Endodermal cell (in vitro differentiated cells): ENCODE results near the gene EXOC3L2. TPM values are rescaled to one million over a fixed set of nuclear protein-coding genes. Genes with fewer than 3 reads are reported as not detected.

ENCODE experiments used
- DNase-seq: peaks from one replicate; pipeline ENCODE4 v3.0.0-alpha.2; 2017
- H3K27ac ChIP-seq: 2 replicates; pipeline ENCODE4 v1.5.1; 2013; ENCODE audit warnings: mild to moderate bottlenecking, low read depth, low read length, moderate library complexity
- H3K27me3 ChIP-seq: 2 replicates; pipeline ENCODE4 v1.6.1; 2013; ENCODE audit warnings: mild to moderate bottlenecking, low read length, moderate library complexity; ENCODE audit not compliant: insufficient read depth, control insufficient read depth, poor library complexity, severe bottlenecking
- H3K36me3 ChIP-seq: 2 replicates; pipeline ENCODE4 v1.7.0; 2013; ENCODE audit warnings: mild to moderate bottlenecking, low read length, moderate library complexity; ENCODE audit not compliant: control insufficient read depth, insufficient read depth
- H3K4me1 ChIP-seq: one replicate; pipeline ENCODE4 v1.7.0; 2013; ENCODE audit warnings: low read length; ENCODE audit not compliant: control insufficient read depth, insufficient read depth
- H3K4me3 ChIP-seq: 2 replicates; pipeline ENCODE4 v1.5.1; 2013; ENCODE audit warnings: mild to moderate bottlenecking, low read length, moderate library complexity
- H3K9ac ChIP-seq: 2 replicates; pipeline ENCODE4 v1.6.1; 2013; ENCODE audit warnings: mild to moderate bottlenecking, low read length, moderate library complexity; ENCODE audit not compliant: poor library complexity, severe bottlenecking; ENCODE audit errors: extremely low read depth
- H3K9me3 ChIP-seq: 2 replicates; pipeline ENCODE4 v1.6.1; 2013; ENCODE audit warnings: mild to moderate bottlenecking, low read length, moderate library complexity; ENCODE audit not compliant: control insufficient read depth
- H3K27ac Mint-ChIP-seq: 2 replicates; pipeline ENCODE4 v1.8.0; 2020; ENCODE audit warnings: mixed read lengths
- H3K27me3 Mint-ChIP-seq: 2 replicates; pipeline ENCODE4 v1.8.0; 2021; ENCODE audit warnings: mild to moderate bottlenecking, mixed read lengths; ENCODE audit not compliant: insufficient read depth
- H3K36me3 Mint-ChIP-seq: 2 replicates; pipeline ENCODE4 v1.8.0; 2020; ENCODE audit warnings: low read depth, mixed read lengths
- H3K4me1 Mint-ChIP-seq: 2 replicates; pipeline ENCODE4 v1.8.0; 2020; ENCODE audit warnings: mixed read lengths
- H3K4me3 Mint-ChIP-seq: 2 replicates; pipeline ENCODE4 v1.8.0; 2020; ENCODE audit warnings: mild to moderate bottlenecking, moderate library complexity, mixed read lengths
- H3K9me3 Mint-ChIP-seq: 2 replicates; pipeline ENCODE4 v1.8.0; 2020; ENCODE audit warnings: mild to moderate bottlenecking, mixed read lengths
- CTCF ChIP-seq: fragments of 200-600 bp; sonication (generic); conservative IDR thresholded peaks from 2 replicates; pipeline ENCODE4 v1.5.0; 2021; ENCODE audit warnings: antibody characterized with exemption, mild to moderate bottlenecking
- WGBS, 2 experiments: methylation state at CpG; one replicate each; pipeline versions ENCODE4 v1.1.5 to v1.1.7; 2013; ENCODE audit warnings: missing lambda C conversion rate in 2 of 2, mixed read lengths in 1 of 2; ENCODE audit not compliant: insufficient coverage in 1 of 2, insufficient read length in 1 of 2; 5-methylcytosine and 5-hydroxymethylcytosine counted together
- total RNA-seq, 2 donors: library from RNA; stranded (reverse); fragmentation: NEBNext Ultra II Directional in 1 of 2; extraction: Animal tissue kit (Norgen Biotek cat#: 25700) in 1 of 2; gene quantifications; 2 replicates in 1 of 2; 3 replicates in 1 of 2; pipeline ENCODE4 v1.2.1, GENCODE V29; 2021

The EXOC3L2 gene
- total RNA-seq, 2 donors from 2014 or later, result 0.11 TPM; not detected in 1

GRCh38 chr19:45200568-45200967 lies 44.6 kb downstream of the EXOC3L2 start:
- peaks cover 4% of the 10 kb centered on the region for H3K27me3 ChIP-seq

GRCh38 chr19:45195764-45196163 lies 49.4 kb downstream of the EXOC3L2 start:
- Histone ChIP-seq H3K4me3 (no peak overlapping the region), H3K36me3 (no peaks in the 10 kb centered on the region), H3K27me3 (peaks cover 4% of the 10 kb centered on the region), H3K27ac (no peak overlapping the region), H3K9ac (no peak overlapping the region), H3K4me1 (peaks cover 5% of the 10 kb centered on the region), H3K9me3 (no peaks in the 10 kb centered on the region)
- no peak for TF ChIP-seq CTCF
- Mint-ChIP-seq H3K27ac (no peak overlapping the region), H3K9me3 (no peaks in the 10 kb centered on the region), H3K4me3 (no peak overlapping the region), H3K36me3 (no peaks in the 10 kb centered on the region), H3K27me3 (peaks cover 20% of the 10 kb centered on the region), H3K4me1 (no peaks in the 10 kb centered on the region)
- no peak for DNase-seq
- WGBS, 2 experiments, result 76 to 80% methylated on average over 6 of the region's 6 CpGs

More at GRCh38 chr19:45200568-45200967, 44.6 kb downstream of the EXOC3L2 start:
- no peak overlapping the region for H3K9ac ChIP-seq
- Mint-ChIP-seq H3K4me1 (no peaks in the 10 kb centered on the region), H3K27me3 (peaks cover 20% of the 10 kb centered on the region), H3K36me3 (no peaks in the 10 kb centered on the region), H3K9me3 (no peaks in the 10 kb centered on the region), H3K4me3 (no peak overlapping the region), H3K27ac (no peak overlapping the region)
- peak; percentile 79 for TF ChIP-seq CTCF
- H3K36me3 ChIP-seq, result no peaks in the 10 kb centered on the region
- DNase-seq, result peak; percentile 86
- H3K4me3 ChIP-seq, result no peak overlapping the region
- no peaks in the 10 kb centered on the region for H3K4me1 ChIP-seq
- no peaks in the 10 kb centered on the region for H3K9me3 ChIP-seq
- H3K27ac ChIP-seq, result no peak overlapping the region
- 57 to 73% methylated on average over 2 to 4 of the region's 4 CpGs for WGBS, 2 experiments

DNA sequence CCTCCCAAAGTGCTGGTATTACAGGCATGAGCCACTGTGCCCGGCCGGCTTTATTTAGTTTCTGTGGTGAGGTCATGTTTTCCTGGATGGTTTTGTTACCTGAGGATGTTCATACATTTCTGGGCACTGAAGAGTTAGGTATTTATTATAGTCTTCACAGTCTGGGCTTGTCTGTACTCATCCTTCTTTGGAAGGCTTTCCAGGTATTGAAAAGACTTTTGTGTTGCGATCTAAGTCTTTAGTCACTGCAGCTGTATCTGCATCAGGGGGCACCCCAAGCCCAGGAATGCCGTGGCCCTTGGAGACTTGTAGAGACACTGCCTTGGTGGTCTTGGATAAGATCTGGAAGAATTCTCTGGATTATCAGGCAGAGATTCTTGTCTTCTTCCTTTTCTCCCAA lies 53.8 kb downstream of the EXOC3L2 start:
- no peak for TF ChIP-seq CTCF
- Histone ChIP-seq H3K4me3 (no peak overlapping the region), H3K4me1 (peaks cover 5% of the 10 kb centered on the region), H3K27me3 (no peaks in the 10 kb centered on the region), H3K36me3 (no peaks in the 10 kb centered on the region), H3K9ac (no peak overlapping the region), H3K9me3 (no peaks in the 10 kb centered on the region), H3K27ac (no peak overlapping the region)
- peaks cover 6% of the 10 kb centered on the region for H3K27me3 Mint-ChIP-seq
- H3K4me1 Mint-ChIP-seq, result no peaks in the 10 kb centered on the region
- 94 to 96% methylated on average over 2 to 4 of the region's 4 CpGs for WGBS, 2 experiments
- no peak for DNase-seq
- no peak overlapping the region for H3K27ac Mint-ChIP-seq
- no peak overlapping the region for H3K4me3 Mint-ChIP-seq
- H3K9me3 Mint-ChIP-seq, result no peaks in the 10 kb centered on the region
- no peaks in the 10 kb centered on the region for H3K36me3 Mint-ChIP-seq
